HG03439 (cell line): ENCODE data around the gene OLFML2A.
"Not testable (repeated sequence)": the region's sequence is repeated elsewhere in the genome, so short reads cannot be mapped to it uniquely, and the experiment has no call there.

Source experiments
- ATAC-seq: cut with Tn5 transposase; IDR thresholded peaks from one replicate; pipeline ENCODE4 v1.9.1; 2021; ENCODE audit warnings: mild to moderate bottlenecking, moderate library complexity; ENCODE audit not compliant: unreplicated experiment

Gene OLFML2A

GRCh38 chr9:124760719-124761118 lies 16.2 kb upstream of the OLFML2A start:
- ATAC-seq, result no peak

DNA sequence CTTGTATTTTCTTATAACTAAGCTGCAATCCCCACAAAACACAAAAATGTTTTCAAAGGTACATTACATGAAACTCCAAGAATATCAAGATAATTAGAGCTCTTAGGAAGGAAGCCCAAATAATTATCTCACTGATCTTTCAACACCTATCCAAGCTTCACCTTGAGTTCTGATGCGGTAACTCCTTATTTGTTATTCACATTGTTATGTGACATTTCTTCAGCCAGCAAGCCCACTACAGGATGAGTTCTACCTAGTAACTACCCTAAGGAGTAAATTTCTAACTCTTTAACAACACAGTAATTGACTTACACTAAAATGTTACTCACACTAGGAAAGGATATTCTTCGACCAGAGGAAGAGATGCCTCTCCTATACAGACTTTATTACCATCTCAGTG lies 15.7 kb upstream of the OLFML2A start:
- ATAC-seq, result no peak

DNA sequence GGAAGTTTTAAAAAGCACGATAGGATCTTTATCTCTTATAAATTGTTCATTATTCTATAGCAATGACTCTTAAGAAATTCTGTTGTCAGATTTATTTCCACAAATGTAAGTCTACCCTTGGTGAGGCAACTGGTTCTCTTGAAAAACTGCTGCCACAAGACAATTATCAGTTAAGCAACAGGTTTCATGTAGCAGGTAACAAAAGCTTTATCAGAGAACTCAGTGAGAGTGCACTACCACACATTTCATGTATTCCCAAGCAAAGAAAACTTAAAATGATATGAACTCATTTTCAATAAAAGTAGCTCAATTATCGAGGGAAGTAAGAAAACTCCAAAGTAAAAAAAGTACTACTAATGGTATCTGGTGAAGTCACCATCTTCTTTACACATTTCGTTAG lies 15.2 kb upstream of the OLFML2A start:
- no peak for ATAC-seq

DNA sequence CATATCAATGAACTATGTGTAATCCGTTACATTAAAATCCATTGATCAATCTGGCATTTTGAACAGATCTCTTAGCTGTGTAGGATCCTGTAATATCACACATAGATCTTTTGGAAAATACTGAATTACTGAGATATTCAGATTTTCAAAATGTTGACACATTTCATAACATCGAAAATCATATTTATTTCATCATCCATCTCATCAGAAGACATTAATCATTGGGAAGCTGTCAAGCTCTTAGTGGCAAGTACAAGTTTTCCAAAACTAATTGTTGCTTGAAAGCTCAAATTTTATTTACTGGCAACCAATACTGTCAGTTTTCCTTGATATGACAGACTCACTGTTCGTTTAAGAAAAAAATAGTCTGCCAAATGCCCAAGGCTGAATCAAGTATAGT lies 14.3 kb upstream of the OLFML2A start:
- ATAC-seq, result no peak

- no peak for ATAC-seq
These were observed 12.0 kb upstream of the OLFML2A start for GRCh38 chr9:124764774-124765438.

GRCh38 chr9:124765439-124765835 lies 11.5 kb upstream of the OLFML2A start:
- ATAC-seq, result no peak

GRCh38 chr9:124766326-124766725 lies 10.6 kb upstream of the OLFML2A start:
- no peak for ATAC-seq

- no peak for ATAC-seq
These were observed 9.9 kb upstream of the OLFML2A start for GRCh38 chr9:124766815-124767554.

DNA sequence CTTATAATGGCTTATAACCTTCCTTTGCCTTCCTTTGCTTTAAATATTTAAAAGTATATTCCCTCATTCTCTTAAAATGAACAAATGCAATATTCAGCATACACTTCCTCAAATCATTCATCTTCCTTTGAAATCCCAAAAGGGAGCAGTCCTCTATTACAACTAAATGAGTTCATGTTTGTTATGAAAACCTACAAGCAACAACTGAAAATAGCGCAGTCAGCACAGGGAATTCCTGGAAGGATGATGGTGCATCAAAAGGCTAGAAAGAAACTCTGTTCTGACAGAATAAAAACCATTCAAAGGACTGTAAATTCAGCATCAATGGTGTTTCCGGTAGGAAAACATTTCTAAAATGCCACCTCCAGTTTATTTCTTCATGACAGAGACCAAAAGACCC lies 9.1 kb upstream of the OLFML2A start:
- ATAC-seq, result no peak

GRCh38 chr9:124768334-124768733 lies 8.6 kb upstream of the OLFML2A start:
- no peak for ATAC-seq

DNA sequence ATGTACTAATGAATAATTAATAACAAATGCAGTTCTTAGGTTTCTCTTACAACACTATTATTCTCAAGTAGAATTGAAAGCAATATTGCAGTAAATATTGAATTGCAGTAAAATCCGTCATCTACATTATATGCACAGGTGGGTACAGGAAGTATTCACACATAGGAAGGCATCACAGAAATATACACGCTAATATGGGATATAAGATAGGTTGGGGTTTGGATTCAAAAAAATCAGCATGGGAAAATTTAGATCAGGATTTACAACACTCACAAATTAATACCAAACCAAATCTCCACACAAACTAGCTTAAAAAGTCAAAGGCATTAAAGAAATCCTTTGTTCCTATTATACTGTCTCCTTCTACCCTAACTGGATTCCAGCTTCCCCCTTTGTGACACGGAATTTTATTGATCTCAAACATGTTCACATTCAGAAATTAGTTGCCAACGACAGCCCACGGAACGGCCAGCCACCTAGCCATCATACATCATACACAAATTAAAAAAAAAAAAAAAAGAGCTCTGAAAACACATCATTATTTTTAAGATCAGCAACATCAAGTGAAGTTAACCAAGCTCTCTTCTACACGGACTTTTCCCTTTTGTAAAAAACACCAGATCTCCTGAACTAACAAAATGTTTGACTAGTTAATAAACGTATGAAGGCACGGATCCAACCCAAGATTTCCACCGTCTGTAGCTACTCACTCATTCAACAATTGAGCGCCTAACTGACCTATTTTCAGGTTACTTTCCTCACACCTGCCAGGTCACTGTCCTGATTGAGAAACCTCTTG lies 8.0 kb upstream of the OLFML2A start:
- no peak for ATAC-seq

- no peak for ATAC-seq
These were observed 7.2 kb upstream of the OLFML2A start for GRCh38 chr9:124769549-124770358.

DNA sequence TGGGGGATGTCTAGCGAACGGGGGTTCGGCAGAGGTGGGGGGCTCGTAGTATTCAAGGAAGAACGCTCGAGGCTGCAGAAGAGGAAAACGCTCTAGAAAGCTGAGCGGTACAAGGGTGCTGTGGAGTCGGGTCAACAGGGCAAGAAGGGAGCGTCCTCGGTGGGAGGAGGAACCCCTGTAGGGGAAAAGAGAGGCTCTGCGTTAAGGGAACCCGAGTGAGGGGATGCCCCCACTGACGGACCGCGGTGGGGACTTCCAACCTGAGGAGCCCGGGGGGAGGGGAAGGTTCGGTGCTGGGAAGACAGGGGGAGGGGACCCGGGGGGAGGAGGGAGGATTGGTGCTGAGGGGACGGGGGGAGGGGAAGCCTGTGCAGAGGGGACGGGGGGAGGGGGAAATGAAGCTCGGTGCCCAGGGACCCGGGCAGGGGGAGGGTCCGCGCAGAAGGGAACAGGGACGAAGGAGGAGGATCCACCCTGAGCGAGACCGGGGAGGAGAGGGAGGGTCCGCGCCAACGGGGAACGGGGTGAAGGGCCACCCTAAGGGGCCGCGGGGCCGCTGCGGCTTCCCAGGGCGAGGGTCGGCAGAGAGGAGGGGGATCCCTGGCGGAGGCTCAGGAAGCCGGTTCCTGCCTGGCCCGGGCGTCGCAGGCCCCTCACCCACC lies 6.4 kb upstream of the OLFML2A start:
- ATAC-seq, result no peak

DNA sequence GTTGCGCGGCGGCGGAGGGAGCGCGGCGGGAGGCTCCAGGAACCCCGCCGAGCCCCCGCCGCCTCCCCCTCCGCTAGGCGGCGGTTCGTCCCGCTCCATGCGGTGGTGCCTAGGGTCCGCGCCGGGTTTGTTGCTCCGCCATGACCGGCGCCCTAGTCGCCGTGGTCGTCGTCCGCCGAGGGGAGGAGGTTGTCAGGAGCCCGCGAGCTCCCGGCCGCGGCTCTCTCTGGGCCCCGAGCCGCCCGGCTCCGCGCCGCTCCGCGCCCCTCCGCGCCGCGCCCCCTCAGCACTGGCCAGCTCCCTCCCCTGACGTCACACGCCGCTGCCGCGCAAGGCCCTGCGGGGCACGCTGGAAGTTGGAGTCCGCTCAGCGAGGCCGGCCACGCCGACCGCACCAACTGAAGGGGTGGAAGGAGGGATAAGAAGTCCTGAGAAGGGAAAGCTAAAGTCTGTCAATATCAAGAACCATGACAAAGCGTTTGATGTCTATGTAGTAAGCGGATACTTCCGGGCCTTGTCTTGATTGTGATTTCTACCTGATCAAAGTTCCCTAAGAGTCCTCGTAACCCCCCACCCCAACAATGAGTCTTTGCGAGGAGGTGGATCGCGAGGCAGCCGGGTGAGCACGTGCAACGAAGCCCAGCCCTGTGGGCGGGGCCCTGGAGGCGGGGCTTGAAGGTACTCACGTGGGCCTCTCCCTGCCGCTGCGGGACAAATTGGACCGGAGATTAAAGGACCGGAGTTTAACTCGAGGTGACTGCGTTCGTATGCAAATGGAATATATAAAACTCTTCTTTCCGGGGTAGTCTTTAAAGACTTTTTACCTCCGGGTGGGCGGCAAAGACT lies 5.7 kb upstream of the OLFML2A start, which contains the start of gene NR6A1:
TSS of gene NR6A1 (minus strand) at position 291 of the 846 bp plus-strand sequence.
- peak; percentile 86 for ATAC-seq

DNA sequence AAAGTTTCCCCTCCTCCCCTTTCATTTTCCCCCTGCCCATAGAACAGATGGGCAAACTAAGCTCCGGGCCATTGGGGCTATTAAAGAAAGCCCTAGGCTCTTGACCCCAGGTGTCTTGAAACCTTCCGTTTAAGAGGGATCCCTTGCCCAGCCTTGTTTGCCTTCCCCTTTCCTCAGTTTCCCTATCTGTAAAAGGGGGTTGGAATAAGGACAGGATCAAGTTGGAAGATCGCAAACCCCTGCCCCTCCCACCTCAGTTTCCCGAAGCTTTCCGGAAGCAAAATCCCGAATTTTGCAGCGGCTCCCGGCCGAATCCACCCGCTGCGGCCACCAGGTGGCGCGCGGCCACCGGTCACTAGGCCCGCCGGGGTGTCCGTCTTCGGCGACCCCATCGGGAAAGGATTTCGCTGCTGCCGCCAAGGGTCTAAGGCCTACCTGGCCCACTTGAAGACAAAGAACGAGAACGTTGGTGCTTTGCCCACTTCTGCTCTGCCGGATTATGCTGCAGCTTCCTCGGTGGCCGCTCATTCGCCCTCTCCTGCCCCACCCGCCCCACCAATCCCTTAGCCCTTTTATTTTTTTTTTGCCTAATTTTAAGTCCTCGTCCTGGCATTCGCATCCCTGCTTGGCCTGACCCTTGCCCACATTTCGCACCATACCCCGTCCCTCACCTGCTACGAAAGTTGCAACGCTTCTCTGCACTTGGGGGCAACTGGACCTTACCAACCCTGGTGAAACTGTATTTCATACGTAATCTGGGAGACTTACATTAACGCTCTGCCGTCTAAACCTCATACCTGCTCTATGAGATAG lies 4.9 kb upstream of the OLFML2A start:
- no peak for ATAC-seq

GRCh38 chr9:124772877-124773276 lies 4.1 kb upstream of the OLFML2A start:
- ATAC-seq, result not testable (repeated sequence)

DNA sequence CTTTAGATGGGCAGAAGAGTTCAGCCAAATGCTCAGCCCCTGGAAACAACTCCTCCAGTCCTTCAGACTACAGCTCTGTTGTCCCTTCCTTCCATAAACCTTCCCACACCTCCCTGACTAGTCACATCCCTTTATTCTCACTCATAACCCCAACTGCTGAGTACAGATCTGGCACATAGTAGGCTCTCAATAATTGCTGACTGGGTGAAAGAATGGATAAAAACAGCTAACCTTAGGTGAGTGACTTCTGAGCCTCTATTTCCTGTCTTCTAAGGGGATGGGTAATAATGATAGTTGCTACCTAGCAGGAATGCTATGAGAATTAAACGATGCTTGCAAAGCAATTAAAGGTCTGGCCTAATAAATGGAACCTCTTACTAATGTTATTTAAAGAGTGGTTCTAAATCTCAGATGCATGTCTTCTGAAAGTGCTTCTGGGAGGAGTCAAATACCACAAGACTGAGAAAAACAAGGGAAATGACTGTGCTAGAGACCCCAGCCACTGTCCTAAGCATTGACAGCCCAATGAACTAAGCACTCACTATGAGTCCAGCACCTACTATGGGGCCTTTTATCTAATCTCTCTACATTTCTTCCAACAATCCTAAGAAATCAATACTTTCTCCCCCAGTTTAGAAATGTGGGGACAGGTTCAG lies 3.3 kb upstream of the OLFML2A start:
- ATAC-seq, result no peak
